GM06990 (cell line): ENCODE measurements around the gene MT4.

Source experiments
- DNase-seq: peaks from one replicate; pipeline ENCODE4 v3.0.0-alpha.2; 2011; ENCODE audit not compliant: insufficient read length; ENCODE audit errors: extremely low read depth
- H3K27me3 ChIP-seq: replicated peaks from 2 replicates; pipeline ENCODE4 v1.6.0; 2011; ENCODE audit warnings: low read length; ENCODE audit not compliant: control insufficient read depth, insufficient read depth
- H3K36me3 ChIP-seq: 2 replicates; pipeline ENCODE4 v1.5.1; 2011; ENCODE audit warnings: low read length; ENCODE audit not compliant: control insufficient read depth, insufficient read depth
- H3K4me3 ChIP-seq: replicated peaks from 2 replicates; pipeline ENCODE4 v1.5.1; 2011; ENCODE audit warnings: low read depth, mild to moderate bottlenecking, control low read depth, low read length
- TF ChIP-seq, protein P1 (sequence below): IDR thresholded peaks from 2 replicates; pipeline ENCODE4 v1.5.1; 2011; ENCODE audit warnings: low read length, control low read depth, mild to moderate bottlenecking, inconsistent platforms; ENCODE audit not compliant: insufficient read depth, poor library complexity, severe bottlenecking

Gene MT4

DNA sequence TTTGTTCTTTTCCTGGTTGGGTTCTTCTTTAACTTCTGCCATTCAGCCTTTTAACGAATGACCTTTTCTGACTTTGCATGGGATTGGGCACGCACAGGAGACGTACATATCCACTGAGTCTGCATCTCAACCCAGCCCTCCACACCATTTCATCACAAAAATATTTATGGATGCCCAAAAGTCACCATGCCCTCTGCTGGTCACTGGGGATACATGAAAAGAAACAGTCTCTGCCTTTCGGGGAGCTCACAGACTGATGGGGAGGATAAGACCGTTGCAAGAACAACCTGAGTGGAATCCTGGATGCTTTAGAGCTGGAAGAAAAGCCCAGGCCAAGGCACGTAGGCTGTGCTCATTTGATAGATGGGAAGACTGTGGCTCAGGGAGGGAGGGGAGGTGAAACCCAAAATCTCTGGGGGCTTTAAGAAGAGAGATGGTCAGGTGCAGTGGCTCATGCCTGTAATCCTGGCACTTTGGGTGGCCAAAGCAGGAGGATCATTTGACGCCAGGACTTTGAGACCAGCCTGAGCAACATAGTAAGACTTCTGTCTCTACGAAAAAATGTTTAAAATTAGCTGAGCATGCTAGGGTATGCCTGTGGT is 35.6 kb downstream of the MT4 start:
- H3K36me3 ChIP-seq, result no peaks in the 10 kb centered on the region
- H3K4me3 ChIP-seq, result no peak overlapping the region
- TF ChIP-seq, protein P1, sequence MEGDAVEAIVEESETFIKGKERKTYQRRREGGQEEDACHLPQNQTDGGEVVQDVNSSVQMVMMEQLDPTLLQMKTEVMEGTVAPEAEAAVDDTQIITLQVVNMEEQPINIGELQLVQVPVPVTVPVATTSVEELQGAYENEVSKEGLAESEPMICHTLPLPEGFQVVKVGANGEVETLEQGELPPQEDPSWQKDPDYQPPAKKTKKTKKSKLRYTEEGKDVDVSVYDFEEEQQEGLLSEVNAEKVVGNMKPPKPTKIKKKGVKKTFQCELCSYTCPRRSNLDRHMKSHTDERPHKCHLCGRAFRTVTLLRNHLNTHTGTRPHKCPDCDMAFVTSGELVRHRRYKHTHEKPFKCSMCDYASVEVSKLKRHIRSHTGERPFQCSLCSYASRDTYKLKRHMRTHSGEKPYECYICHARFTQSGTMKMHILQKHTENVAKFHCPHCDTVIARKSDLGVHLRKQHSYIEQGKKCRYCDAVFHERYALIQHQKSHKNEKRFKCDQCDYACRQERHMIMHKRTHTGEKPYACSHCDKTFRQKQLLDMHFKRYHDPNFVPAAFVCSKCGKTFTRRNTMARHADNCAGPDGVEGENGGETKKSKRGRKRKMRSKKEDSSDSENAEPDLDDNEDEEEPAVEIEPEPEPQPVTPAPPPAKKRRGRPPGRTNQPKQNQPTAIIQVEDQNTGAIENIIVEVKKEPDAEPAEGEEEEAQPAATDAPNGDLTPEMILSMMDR, result peak; percentile 77
- DNase-seq, result no peak
- no peaks in the 10 kb centered on the region for H3K27me3 ChIP-seq

DNA sequence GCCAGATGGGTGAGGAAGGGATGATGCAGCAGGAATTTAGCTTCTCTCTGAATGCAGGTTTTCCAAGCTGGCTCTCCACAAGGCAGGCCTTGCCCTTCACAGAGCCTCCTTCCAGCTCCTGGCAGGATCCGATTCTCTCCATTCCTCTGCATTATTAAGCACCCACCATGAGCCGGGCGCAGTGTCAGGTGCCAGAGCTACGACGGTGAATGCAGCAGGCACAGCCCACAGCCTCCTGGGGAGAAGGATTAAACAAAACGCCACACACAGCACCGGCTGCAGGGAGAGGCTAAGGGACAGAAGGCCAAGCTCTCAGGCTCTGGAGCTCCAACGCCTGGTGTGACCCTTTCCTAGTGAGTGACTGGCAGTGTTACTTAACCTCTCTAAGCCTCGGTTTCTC is 36.5 kb downstream of the MT4 start:
- TF ChIP-seq, protein P1, result no peak
- DNase-seq, result no peak
- Histone ChIP-seq H3K4me3 (no peak overlapping the region), H3K36me3 (no peaks in the 10 kb centered on the region), H3K27me3 (no peaks in the 10 kb centered on the region)

DNA sequence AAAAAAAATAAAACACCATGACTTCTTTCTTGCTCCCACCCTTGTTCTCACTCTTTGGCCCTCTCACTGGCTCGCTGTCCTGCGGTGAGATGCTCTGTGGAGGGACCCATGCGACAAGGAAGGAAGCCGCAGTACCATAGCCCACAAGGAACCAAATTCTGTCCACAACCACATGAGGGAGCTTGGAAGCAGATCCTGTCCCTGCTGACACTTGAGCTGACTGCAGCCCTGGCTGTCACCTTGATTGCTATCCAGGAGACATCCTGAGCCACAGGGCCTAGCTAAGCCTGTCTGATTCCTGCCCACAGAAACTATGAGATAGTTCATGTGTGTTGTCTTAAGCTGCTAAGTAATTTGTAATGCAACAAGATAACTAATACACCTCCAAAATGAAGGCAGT is 38.7 kb downstream of the MT4 start:
- no peak for DNase-seq
- TF ChIP-seq, protein P1, result peak; percentile 27
- no peak overlapping the region for H3K4me3 ChIP-seq
- H3K27me3 ChIP-seq, result no peaks in the 10 kb centered on the region
- no peaks in the 10 kb centered on the region for H3K36me3 ChIP-seq

DNA sequence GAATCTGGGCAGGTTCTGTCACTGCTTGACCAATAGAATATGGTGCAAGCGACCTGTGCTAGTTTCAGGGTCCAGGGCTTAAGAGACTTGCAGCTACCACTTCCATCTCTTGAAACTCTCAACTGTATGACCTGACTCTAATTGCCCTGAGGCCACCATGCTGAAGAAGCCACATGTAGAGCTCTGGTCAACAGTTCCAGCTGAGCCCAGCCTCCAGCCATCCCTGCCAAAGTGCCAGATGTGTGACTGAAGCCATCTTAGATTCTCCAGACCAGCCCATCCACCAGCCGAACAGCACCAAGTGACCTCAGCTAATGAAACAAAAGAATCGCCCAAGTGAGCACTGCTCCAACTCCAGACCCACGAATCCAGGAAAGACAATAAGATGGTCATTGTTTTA is 40.1 kb downstream of the MT4 start:
- Histone ChIP-seq H3K36me3 (no peaks in the 10 kb centered on the region), H3K4me3 (no peak overlapping the region), H3K27me3 (no peaks in the 10 kb centered on the region)
- TF ChIP-seq, protein P1, result no peak
- DNase-seq, result no peak

- no peak for DNase-seq
- Histone ChIP-seq H3K4me3 (no peak overlapping the region), H3K36me3 (no peaks in the 10 kb centered on the region), H3K27me3 (no peaks in the 10 kb centered on the region)
- TF ChIP-seq, protein P1, result no peak
These were observed 40.6 kb downstream of the MT4 start for GRCh38 chr16:56605475-56605874.

- Histone ChIP-seq H3K36me3 (no peaks in the 10 kb centered on the region), H3K27me3 (no peaks in the 10 kb centered on the region), H3K4me3 (no peak overlapping the region)
- DNase-seq, result no peak
- TF ChIP-seq, protein P1, result no peak
These were observed 41.2 kb downstream of the MT4 start for GRCh38 chr16:56606071-56606475.
